HG03342 (cell line): ENCODE data around the gene FAAP100.
A peak's percentile ranks its signal among the peaks of the same experiment; 100 is the strongest.

ENCODE experiments used
- ATAC-seq: cut with Tn5 transposase; IDR thresholded peaks from one replicate; pipeline ENCODE4 v1.9.1; 2021; ENCODE audit warnings: mild to moderate bottlenecking, moderate library complexity; ENCODE audit not compliant: unreplicated experiment

The FAAP100 gene

GRCh38 chr17:81526662-81527571 is 25.2 kb downstream of the FAAP100 start:
- ATAC-seq, result no peak

GRCh38 chr17:81524865-81525159 is 27.3 kb downstream of the FAAP100 start:
- ATAC-seq, result no peak

GRCh38 chr17:81524039-81524864 is 27.9 kb downstream of the FAAP100 start:
- no peak for ATAC-seq

- ATAC-seq, result no peak
Observed at GRCh38 chr17:81523402-81524038, 28.6 kb downstream of the FAAP100 start.

- ATAC-seq, result no peak
Observed at GRCh38 chr17:81522491-81523401, 29.4 kb downstream of the FAAP100 start.

- no peak for ATAC-seq
Observed at GRCh38 chr17:81520021-81520901, 31.9 kb downstream of the FAAP100 start.

- ATAC-seq, result no peak
Observed at GRCh38 chr17:81519284-81520020, 32.7 kb downstream of the FAAP100 start.

- no peak for ATAC-seq
Observed at GRCh38 chr17:81518785-81519283, 33.3 kb downstream of the FAAP100 start.

- no peak for ATAC-seq
Observed at GRCh38 chr17:81518113-81518784, 33.9 kb downstream of the FAAP100 start.

- ATAC-seq, result peak; percentile 34
Observed at GRCh38 chr17:81517339-81518112, 34.6 kb downstream of the FAAP100 start.

GRCh38 chr17:81517009-81517338 is 35.2 kb downstream of the FAAP100 start:
- no peak for ATAC-seq

- no peak for ATAC-seq
Observed at GRCh38 chr17:81516439-81516838, 35.7 kb downstream of the FAAP100 start.

- no peak for ATAC-seq
Observed at GRCh38 chr17:81515530-81516041, 36.6 kb downstream of the FAAP100 start.

GRCh38 chr17:81514739-81515529 is 37.2 kb downstream of the FAAP100 start:
- ATAC-seq, result peak; percentile 14

- ATAC-seq, result no peak
Observed at GRCh38 chr17:81514489-81514738, 37.7 kb downstream of the FAAP100 start.

- no peak for ATAC-seq
Observed at GRCh38 chr17:81513753-81514488, 38.2 kb downstream of the FAAP100 start.
